Fibroblast of lung (primary cell): ENCODE results near the gene BAIAP2.

Experiments used
- CTCF ChIP-seq, 2 donors: IDR thresholded peaks in 1 of 2; conservative IDR thresholded peaks in 1 of 2; 1 replicate in 1 of 2; 2 replicates in 1 of 2; pipeline ENCODE4 v1.5.1; 2011 to 2012; ENCODE audit warnings: low read length in 2 of 2, control low read depth in 1 of 2, inconsistent platforms in 1 of 2, low read depth in 1 of 2, mild to moderate bottlenecking in 1 of 2
- EZH2 ChIP-seq: IDR thresholded peaks from 2 replicates; pipeline ENCODE4 v1.5.1; 2012; ENCODE audit warnings: low read length, control low read depth, mild to moderate bottlenecking; ENCODE audit errors: missing control alignments

- TF ChIP-seq EZH2 (no peak), CTCF (conservative IDR thresholded peaks at IDR 0.05 in 1 of 2, IDR thresholded peaks at IDR 0.05 in 1 of 2; ENCODE audit: low read depth in 1 of 2, low read length in 2 of 2) (no peak)
Observed at GRCh38 chr17:81102352-81102751, 67.4 kb downstream of the BAIAP2 start.
